ENCODE data around the gene ABCB9.

Gene ABCB9

GRCh38 chr12:122948605-122949004 is 17.7 kb downstream of the ABCB9 start:
- TF ChIP-seq, protein P1, sequence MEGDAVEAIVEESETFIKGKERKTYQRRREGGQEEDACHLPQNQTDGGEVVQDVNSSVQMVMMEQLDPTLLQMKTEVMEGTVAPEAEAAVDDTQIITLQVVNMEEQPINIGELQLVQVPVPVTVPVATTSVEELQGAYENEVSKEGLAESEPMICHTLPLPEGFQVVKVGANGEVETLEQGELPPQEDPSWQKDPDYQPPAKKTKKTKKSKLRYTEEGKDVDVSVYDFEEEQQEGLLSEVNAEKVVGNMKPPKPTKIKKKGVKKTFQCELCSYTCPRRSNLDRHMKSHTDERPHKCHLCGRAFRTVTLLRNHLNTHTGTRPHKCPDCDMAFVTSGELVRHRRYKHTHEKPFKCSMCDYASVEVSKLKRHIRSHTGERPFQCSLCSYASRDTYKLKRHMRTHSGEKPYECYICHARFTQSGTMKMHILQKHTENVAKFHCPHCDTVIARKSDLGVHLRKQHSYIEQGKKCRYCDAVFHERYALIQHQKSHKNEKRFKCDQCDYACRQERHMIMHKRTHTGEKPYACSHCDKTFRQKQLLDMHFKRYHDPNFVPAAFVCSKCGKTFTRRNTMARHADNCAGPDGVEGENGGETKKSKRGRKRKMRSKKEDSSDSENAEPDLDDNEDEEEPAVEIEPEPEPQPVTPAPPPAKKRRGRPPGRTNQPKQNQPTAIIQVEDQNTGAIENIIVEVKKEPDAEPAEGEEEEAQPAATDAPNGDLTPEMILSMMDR (IDR thresholded peaks at IDR 0.05): no peak
- no peaks in the 10 kb centered on the region for H3K36me3 ChIP-seq
- no peak overlapping the region for H3K4me3 ChIP-seq (ENCODE audit: low read depth in 1 of 2, low read length in 1 of 2)
- no peaks in the 10 kb centered on the region for H3K27me3 ChIP-seq
- H3K9me3 ChIP-seq: no peaks in the 10 kb centered on the region
- H3K4me1 ChIP-seq (ENCODE audit: control insufficient read depth in 1 of 2, insufficient read depth in 1 of 2, low read depth in 1 of 2, low read length in 1 of 2): peaks cover 4 to 13% of the 10 kb centered on the region in 2 experiments
- no peak overlapping the region for H3K27ac ChIP-seq

GRCh38 chr12:122947352-122947792 is 18.9 kb downstream of the ABCB9 start:
- peak overlapping the region; percentile 55 for H3K27ac ChIP-seq

DNA sequence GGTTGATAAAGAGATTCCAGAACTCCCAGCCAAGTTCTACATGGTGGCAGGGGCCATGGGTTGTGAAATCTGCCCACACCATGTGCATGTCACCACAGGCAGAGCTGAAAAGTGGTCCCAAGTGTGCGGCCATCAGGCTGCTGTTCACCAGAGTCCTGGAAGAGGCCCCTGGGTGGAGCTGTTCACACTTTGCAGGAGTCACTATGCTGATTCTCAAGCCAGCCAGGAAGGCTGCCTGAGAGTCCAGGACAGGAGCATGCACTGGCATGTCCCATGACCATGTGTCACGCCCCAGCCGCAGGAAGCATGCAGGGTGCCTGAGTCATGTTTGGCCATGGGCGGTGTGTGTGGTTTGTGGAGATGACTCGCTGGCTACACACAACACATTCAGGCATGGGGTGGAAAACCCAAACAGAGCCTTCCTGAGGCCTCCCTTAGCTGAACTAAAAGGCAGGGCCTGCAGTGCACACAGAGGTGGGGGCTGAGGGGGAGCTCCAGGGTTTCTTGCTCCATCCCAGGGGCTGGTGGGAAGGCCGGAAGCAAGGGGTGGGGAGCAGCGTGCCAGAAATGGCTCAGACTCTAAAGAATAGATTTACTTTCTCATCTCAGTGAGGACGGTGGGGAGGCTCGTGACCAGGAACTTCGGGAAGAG is 19.4 kb downstream of the ABCB9 start:
- Histone ChIP-seq H3K9me3 (no peaks in the 10 kb centered on the region), H3K4me3 (ENCODE audit: low read depth in 1 of 2, low read length in 1 of 2) (no peak overlapping the region), H3K27ac (peak overlapping the region; percentile 55), H3K4me1 (ENCODE audit: control insufficient read depth in 1 of 2, insufficient read depth in 1 of 2, low read depth in 1 of 2, low read length in 1 of 2) (peaks cover 4 to 13% of the 10 kb centered on the region in 2 experiments), H3K36me3 (no peaks in the 10 kb centered on the region), H3K27me3 (no peaks in the 10 kb centered on the region)
- TF ChIP-seq, protein P1 (IDR thresholded peaks at IDR 0.05): no peak

More at GRCh38 chr12:122947352-122947792, 18.9 kb downstream of the ABCB9 start:
- TF ChIP-seq, protein P1 (IDR thresholded peaks at IDR 0.05): no peak
- no peaks in the 10 kb centered on the region for H3K36me3 ChIP-seq
- no peak overlapping the region for H3K4me3 ChIP-seq (ENCODE audit: low read depth in 1 of 2, low read length in 1 of 2)
- H3K4me1 ChIP-seq (ENCODE audit: control insufficient read depth in 1 of 2, insufficient read depth in 1 of 2, low read depth in 1 of 2, low read length in 1 of 2): peaks cover 4 to 13% of the 10 kb centered on the region in 2 experiments
- no peaks in the 10 kb centered on the region for H3K27me3 ChIP-seq
- no peaks in the 10 kb centered on the region for H3K9me3 ChIP-seq

GRCh38 chr12:122944605-122945592 is 21.4 kb downstream of the ABCB9 start:
- H3K36me3 ChIP-seq: no peaks in the 10 kb centered on the region
- no peaks in the 10 kb centered on the region for H3K27me3 ChIP-seq
- no peak overlapping the region for H3K4me3 ChIP-seq (ENCODE audit: low read depth in 1 of 2, low read length in 1 of 2)
- H3K27ac ChIP-seq: no peak overlapping the region
- peaks cover 4 to 13% of the 10 kb centered on the region in 2 experiments for H3K4me1 ChIP-seq (ENCODE audit: control insufficient read depth in 1 of 2, insufficient read depth in 1 of 2, low read depth in 1 of 2, low read length in 1 of 2)
- TF ChIP-seq, protein P1 (IDR thresholded peaks at IDR 0.05): no peak
- H3K9me3 ChIP-seq: no peaks in the 10 kb centered on the region

DNA sequence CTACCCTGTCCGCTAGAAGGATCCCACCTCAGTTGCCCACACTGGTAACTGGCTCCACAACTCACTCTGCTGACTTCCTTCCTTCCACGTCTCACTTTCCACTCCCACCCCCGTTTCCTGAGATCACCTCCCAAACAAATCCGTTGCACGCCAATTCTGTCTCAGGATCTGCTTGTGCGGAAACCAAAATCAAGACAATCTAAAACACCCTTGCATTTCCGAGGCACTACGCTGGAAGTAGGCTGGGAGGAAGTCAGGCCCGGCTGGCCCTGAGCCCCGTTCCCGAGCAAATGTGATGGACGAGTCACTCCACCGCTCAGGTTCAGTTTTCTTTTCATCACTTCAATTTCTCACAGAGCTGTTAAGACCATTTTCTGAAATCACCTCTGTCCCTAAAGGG is 23.1 kb downstream of the ABCB9 start:
- H3K9me3 ChIP-seq: no peaks in the 10 kb centered on the region
- no peaks in the 10 kb centered on the region for H3K36me3 ChIP-seq
- peaks cover 4 to 13% of the 10 kb centered on the region in 2 experiments for H3K4me1 ChIP-seq (ENCODE audit: control insufficient read depth in 1 of 2, insufficient read depth in 1 of 2, low read depth in 1 of 2, low read length in 1 of 2)
- TF ChIP-seq, protein P1 (IDR thresholded peaks at IDR 0.05): no peak
- H3K27ac ChIP-seq: no peak overlapping the region
- H3K4me3 ChIP-seq (ENCODE audit: low read depth in 1 of 2, low read length in 1 of 2): no peak overlapping the region
- H3K27me3 ChIP-seq: no peaks in the 10 kb centered on the region

Data from neutrophil (primary cell).